Osteocyte (in vitro differentiated cells): ENCODE data around the gene ARID4B. TPM values are rescaled to one million over a fixed set of nuclear protein-coding genes. Genes with fewer than 3 reads are reported as not detected.
A peak's percentile ranks its signal among the peaks of the same experiment; 100 is the strongest.

ENCODE experiments used
- DNase-seq: peaks from one replicate; pipeline ENCODE4 v3.0.0; 2021; ENCODE audit warnings: mixed read lengths; ENCODE audit not compliant: unreplicated experiment; ENCODE audit errors: extremely low spot score
- H3K27ac Mint-ChIP-seq: one replicate; pipeline ENCODE4 v1.8.0; 2021; ENCODE audit warnings: mild to moderate bottlenecking, mixed read lengths; ENCODE audit not compliant: unreplicated experiment
- H3K27me3 Mint-ChIP-seq: one replicate; pipeline ENCODE4 v1.8.0; 2021; ENCODE audit warnings: mixed read lengths; ENCODE audit not compliant: unreplicated experiment
- H3K36me3 Mint-ChIP-seq: one replicate; pipeline ENCODE4 v1.8.0; 2021; ENCODE audit warnings: mixed read lengths; ENCODE audit not compliant: unreplicated experiment
- H3K4me1 Mint-ChIP-seq: one replicate; pipeline ENCODE4 v1.8.0; 2021; ENCODE audit warnings: mixed read lengths; ENCODE audit not compliant: unreplicated experiment
- H3K4me3 Mint-ChIP-seq: one replicate; pipeline ENCODE4 v1.8.0; 2021; ENCODE audit warnings: mild to moderate bottlenecking, moderate library complexity, mixed read lengths; ENCODE audit not compliant: unreplicated experiment
- H3K9me3 Mint-ChIP-seq: one replicate; pipeline ENCODE4 v1.8.0; 2021; ENCODE audit warnings: mixed read lengths; ENCODE audit not compliant: unreplicated experiment
- total RNA-seq: library from RNA; stranded (reverse); gene quantifications from 2 replicates; pipeline ENCODE4 v1.2.1, GENCODE V29; 2021
- TF ChIP-seq, protein P1 (sequence below): fragments of 200-600 bp; sonication (generic); IDR thresholded peaks from 2 replicates; pipeline ENCODE4 v1.5.0; 2021; ENCODE audit warnings: antibody characterized with exemption, mild to moderate bottlenecking, moderate library complexity

Gene ARID4B
- total RNA-seq, 1 donor from 2014 or later: 41.3 TPM

DNA sequence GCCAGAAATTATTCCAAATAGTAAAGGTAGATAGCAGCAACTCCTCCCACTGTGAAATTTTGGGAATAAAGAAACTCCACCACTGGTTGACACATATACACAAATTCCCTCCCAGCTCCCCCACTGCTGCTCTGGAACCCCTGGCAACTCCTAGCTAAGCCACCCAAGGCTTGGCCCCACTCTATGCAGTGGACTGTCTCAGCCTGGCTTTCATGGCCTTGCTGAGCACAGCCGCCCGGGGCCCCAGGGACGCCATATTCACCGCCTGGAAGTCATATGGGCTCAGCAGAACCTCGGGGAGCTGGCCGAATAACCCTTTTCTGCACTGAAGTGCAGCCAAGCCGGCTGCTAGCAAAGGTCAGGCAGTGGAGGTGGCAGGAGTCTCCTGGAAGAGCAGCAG is 151.5 kb downstream of the ARID4B start:
- H3K4me3 Mint-ChIP-seq: no peak overlapping the region
- no peaks in the 10 kb centered on the region for H3K4me1 Mint-ChIP-seq
- TF ChIP-seq, protein P1, sequence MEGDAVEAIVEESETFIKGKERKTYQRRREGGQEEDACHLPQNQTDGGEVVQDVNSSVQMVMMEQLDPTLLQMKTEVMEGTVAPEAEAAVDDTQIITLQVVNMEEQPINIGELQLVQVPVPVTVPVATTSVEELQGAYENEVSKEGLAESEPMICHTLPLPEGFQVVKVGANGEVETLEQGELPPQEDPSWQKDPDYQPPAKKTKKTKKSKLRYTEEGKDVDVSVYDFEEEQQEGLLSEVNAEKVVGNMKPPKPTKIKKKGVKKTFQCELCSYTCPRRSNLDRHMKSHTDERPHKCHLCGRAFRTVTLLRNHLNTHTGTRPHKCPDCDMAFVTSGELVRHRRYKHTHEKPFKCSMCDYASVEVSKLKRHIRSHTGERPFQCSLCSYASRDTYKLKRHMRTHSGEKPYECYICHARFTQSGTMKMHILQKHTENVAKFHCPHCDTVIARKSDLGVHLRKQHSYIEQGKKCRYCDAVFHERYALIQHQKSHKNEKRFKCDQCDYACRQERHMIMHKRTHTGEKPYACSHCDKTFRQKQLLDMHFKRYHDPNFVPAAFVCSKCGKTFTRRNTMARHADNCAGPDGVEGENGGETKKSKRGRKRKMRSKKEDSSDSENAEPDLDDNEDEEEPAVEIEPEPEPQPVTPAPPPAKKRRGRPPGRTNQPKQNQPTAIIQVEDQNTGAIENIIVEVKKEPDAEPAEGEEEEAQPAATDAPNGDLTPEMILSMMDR: no peak
- H3K27me3 Mint-ChIP-seq: no peaks in the 10 kb centered on the region
- no peak for DNase-seq
- H3K27ac Mint-ChIP-seq: no peak overlapping the region
- peaks cover 40% of the 10 kb centered on the region for H3K36me3 Mint-ChIP-seq
- no peaks in the 10 kb centered on the region for H3K9me3 Mint-ChIP-seq

- Mint-ChIP-seq H3K4me1 (no peaks in the 10 kb centered on the region), H3K36me3 (peaks cover 23% of the 10 kb centered on the region), H3K9me3 (no peaks in the 10 kb centered on the region), H3K4me3 (no peak overlapping the region), H3K27ac (no peak overlapping the region), H3K27me3 (no peaks in the 10 kb centered on the region)
- DNase-seq: no peak
- TF ChIP-seq, protein P1: no peak
Observed at GRCh38 chr1:235169986-235170385, 158.0 kb downstream of the ARID4B start.

DNA sequence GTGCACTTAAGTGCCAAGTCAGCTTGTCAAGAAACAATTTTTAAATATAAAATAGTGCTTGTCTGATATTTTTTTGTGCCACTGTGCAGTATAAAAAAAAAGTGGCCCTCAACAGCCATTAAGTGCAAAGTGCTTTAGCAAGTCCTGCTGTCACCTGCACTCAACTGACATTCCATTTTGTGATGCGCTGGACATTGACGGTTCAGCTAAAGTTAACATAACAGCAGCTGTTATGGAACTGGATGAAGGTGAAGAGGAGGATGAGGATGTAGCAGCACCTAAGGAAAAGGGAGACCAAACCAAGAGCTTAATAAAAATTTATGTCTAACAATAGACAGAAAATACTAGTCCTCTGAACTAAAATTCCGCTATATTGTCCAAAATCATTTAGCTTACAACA is 159.6 kb downstream of the ARID4B start:
- Mint-ChIP-seq H3K4me1 (no peaks in the 10 kb centered on the region), H3K36me3 (peaks cover 18% of the 10 kb centered on the region), H3K27me3 (no peaks in the 10 kb centered on the region), H3K27ac (no peak overlapping the region), H3K4me3 (no peak overlapping the region), H3K9me3 (no peaks in the 10 kb centered on the region)
- no peak for DNase-seq
- TF ChIP-seq, protein P1: no peak

DNA sequence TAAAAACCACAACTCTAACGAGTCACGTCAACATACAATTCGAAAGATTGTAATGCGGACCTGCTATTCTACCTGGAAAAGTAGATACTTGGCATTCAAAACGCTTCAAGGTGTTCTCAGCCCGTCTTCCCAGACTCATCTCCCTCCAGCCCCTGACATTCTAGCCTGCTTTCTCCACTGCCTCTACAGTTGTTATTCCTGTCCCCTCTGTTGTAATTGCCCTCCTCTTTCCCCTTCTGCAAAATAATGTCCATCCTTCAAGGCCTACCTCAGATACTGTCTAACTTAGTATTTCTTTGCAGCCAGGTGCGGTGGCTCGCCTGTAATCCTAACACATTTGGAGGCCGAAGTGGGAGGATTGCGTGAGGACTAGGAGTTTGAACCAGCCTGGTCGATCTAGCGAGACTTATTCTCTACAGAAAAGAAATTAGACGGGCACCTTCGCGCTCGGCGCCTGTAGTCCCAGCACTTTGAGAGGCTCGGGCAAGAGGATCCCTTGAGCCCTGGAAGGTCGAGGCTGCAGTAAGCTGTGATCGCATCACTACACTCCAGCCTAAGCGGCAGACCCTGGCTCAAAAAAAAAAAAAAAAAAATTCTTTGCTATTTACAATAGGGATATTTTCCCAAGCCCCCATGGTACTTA is 166.2 kb downstream of the ARID4B start:
- H3K27me3 Mint-ChIP-seq: no peaks in the 10 kb centered on the region
- peaks cover 18% of the 10 kb centered on the region for H3K4me1 Mint-ChIP-seq
- no peaks in the 10 kb centered on the region for H3K9me3 Mint-ChIP-seq
- H3K27ac Mint-ChIP-seq: peak overlapping the region; percentile 99
- H3K36me3 Mint-ChIP-seq: peaks cover 2% of the 10 kb centered on the region
- peak overlapping the region; percentile 98 for H3K4me3 Mint-ChIP-seq
- DNase-seq: no peak
- TF ChIP-seq, protein P1: no peak

DNA sequence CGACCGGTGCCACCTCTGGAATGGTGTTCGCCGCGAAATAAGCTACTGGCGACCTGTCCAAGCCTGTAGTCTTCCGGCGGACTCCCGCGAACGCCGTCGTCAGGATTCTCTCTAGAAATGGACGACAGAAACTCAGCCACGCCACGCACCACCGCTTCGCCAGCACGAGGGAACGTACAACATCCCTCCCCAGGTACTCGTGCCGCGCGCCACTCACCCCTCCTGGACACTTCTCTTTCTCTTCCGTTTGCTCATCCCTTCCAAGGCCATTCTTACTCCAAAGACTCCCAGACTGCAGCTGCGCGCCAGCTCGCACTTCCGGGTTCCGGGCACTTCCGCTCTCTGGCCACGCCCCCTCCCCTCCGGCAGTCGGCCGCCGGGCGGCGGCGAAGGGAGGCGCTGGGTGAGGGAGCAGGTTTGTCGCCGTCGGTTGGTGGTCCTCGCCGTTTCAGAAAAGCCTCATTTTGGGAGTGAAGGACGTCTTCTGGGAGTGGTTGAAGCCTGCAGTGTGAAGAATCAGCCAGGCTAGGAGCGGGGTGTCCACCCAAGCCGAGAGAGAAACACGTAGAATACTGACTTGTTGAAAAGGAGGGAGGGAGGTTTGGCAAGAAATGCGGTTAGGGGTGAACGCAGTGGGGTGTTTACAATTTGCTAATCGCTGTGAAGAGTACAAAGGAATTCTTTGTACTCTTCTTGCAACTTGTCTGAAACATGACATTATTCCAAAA is 166.9 kb downstream of the ARID4B start, which contains the start of gene RBM34:
Gene RBM34, minus strand, starts transcription at position 294 of the 728 bp plus-strand sequence. Its CDS starts 24 bp downstream, at position 270.
- peak; percentile 97 for DNase-seq
- Mint-ChIP-seq H3K27me3 (no peaks in the 10 kb centered on the region), H3K4me3 (peak within 1 kb of the TSS; percentile 98), H3K36me3 (peaks cover 2% of the 10 kb centered on the region), H3K4me1 (peaks cover 18% of the 10 kb centered on the region), H3K9me3 (no peaks in the 10 kb centered on the region), H3K27ac (peak within 1 kb of the TSS; percentile 99)
- TF ChIP-seq, protein P1: no peak
